Natural killer cell (primary cell): ENCODE measurements around the gene SEBOX. TPM values are rescaled to one million over a fixed set of nuclear protein-coding genes. Genes with fewer than 3 reads are reported as not detected.

Source experiments
- ATAC-seq, 3 donors: fragments of 150-1000 bp in 2 of 3; fragments of 200-7000 bp in 1 of 3; cut with Tn5 transposase; 1 replicate in 1 of 3; 2 replicates in 2 of 3; pipeline ENCODE4 v1.10.0; 2021; ENCODE audit warnings: mild to moderate bottlenecking in 2 of 3, moderate library complexity in 2 of 3
- DNase-seq, 2 donors: peaks; one replicate each; pipeline versions ENCODE4 v3.0.0 to v3.0.0-alpha.2; 2013 to 2021; ENCODE audit warnings: mixed read lengths in 1 of 2
- H3K27ac ChIP-seq: one replicate; pipeline ENCODE4 v1.5.1; 2013; ENCODE audit warnings: mild to moderate bottlenecking, low read length
- H3K27me3 ChIP-seq: one replicate; pipeline ENCODE4 v1.6.1; 2013; ENCODE audit warnings: low read length; ENCODE audit not compliant: control insufficient read depth, insufficient read depth
- H3K36me3 ChIP-seq: one replicate; pipeline ENCODE4 v1.6.1; 2013; ENCODE audit warnings: low read length; ENCODE audit not compliant: control insufficient read depth, insufficient read depth
- H3K4me1 ChIP-seq: one replicate; pipeline ENCODE4 v1.6.1; 2013; ENCODE audit warnings: low read length; ENCODE audit not compliant: control insufficient read depth, insufficient read depth
- H3K4me3 ChIP-seq: one replicate; pipeline ENCODE4 v1.5.1; 2013; ENCODE audit warnings: low read length
- H3K9me3 ChIP-seq: one replicate; pipeline ENCODE4 v1.6.1; 2013; ENCODE audit warnings: low read length; ENCODE audit not compliant: control insufficient read depth, insufficient read depth
- H3K27ac Mint-ChIP-seq, 2 donors: one replicate each; pipeline ENCODE4 v1.8.0; 2022; ENCODE audit warnings: mild to moderate bottlenecking in 2 of 2, mixed read lengths in 2 of 2, moderate library complexity in 1 of 2
- H3K27me3 Mint-ChIP-seq, 2 donors: one replicate each; pipeline ENCODE4 v1.8.0; 2022; ENCODE audit warnings: low read depth in 2 of 2, mixed read lengths in 2 of 2
- H3K36me3 Mint-ChIP-seq: one replicate; pipeline ENCODE4 v1.8.0; 2022; ENCODE audit warnings: mixed read lengths
- H3K4me1 Mint-ChIP-seq, 2 donors: one replicate each; pipeline ENCODE4 v1.8.0; 2022; ENCODE audit warnings: mixed read lengths in 2 of 2
- H3K4me3 Mint-ChIP-seq: one replicate; pipeline ENCODE4 v1.8.0; 2022; ENCODE audit warnings: mild to moderate bottlenecking, moderate library complexity, mixed read lengths
- H3K9me3 Mint-ChIP-seq, 2 donors: one replicate each; pipeline ENCODE4 v1.8.0; 2022; ENCODE audit warnings: mixed read lengths in 2 of 2
- CTCF ChIP-seq: fragments of 200-600 bp; IDR thresholded peaks from one replicate; pipeline ENCODE4 v1.8.0; 2022; ENCODE audit warnings: antibody characterized with exemption
- WGBS: methylation state at CpG from one replicate; pipeline ENCODE4 v1.1.7; 2013; ENCODE audit warnings: missing lambda C conversion rate; ENCODE audit not compliant: insufficient coverage; 5-methylcytosine and 5-hydroxymethylcytosine counted together
- intact Hi-C: fragments of 100-400 bp; cut with micrococcal nuclease; formaldehyde crosslinking; loops from one replicate; pipeline ENCODE4 v1.14.2; 2022
- total RNA-seq, 4 donors: library from RNA; stranded (reverse); fragments of 120-200 nt in 1 of 4; gene quantifications; one replicate each; pipeline versions ENCODE4 v1.2.3 to v1.2.4, GENCODE V29; 2013 to 2022

SEBOX gene
- total RNA-seq, 3 donors from 2014 or later (not counting 1 experiment from before 2014, with no cell fraction given), result not detected

GRCh38 chr17:28363186-28363585, 1.8 kb downstream of the SEBOX start:
- Mint-ChIP-seq H3K27ac (no peak overlapping the region), H3K27me3 (no peaks in the 10 kb centered on the region), H3K4me1 (peaks cover 2 to 3% of the 10 kb centered on the region in 2 donors), H3K36me3 (no peaks in the 10 kb centered on the region), H3K9me3 (no peaks in the 10 kb centered on the region), H3K4me3 (no peak overlapping the region)
- Histone ChIP-seq H3K4me1 (peaks cover 2% of the 10 kb centered on the region), H3K9me3 (no peaks in the 10 kb centered on the region), H3K36me3 (peaks cover 37% of the 10 kb centered on the region), H3K27me3 (no peaks in the 10 kb centered on the region), H3K27ac (no peak overlapping the region), H3K4me3 (no peak overlapping the region)
- intact Hi-C loops, result no loop called here
- TF ChIP-seq CTCF, result no peak
- 100% methylated on average over 5 of the region's 5 CpGs for WGBS
- no peak for DNase-seq
- ATAC-seq, result no peak

- no peaks in the 10 kb centered on the region for H3K27me3 Mint-ChIP-seq
- Histone ChIP-seq H3K4me3 (peak overlapping the region; percentile 61), H3K36me3 (peaks cover 45% of the 10 kb centered on the region), H3K27me3 (no peaks in the 10 kb centered on the region), H3K27ac (peak overlapping the region; percentile 78), H3K9me3 (no peaks in the 10 kb centered on the region), H3K4me1 (peaks cover 15% of the 10 kb centered on the region)
- H3K27ac Mint-ChIP-seq, result peak overlapping the region; percentile 94
- H3K36me3 Mint-ChIP-seq, result no peaks in the 10 kb centered on the region
- ATAC-seq (no peak), DNase-seq (no peak)
- H3K9me3 Mint-ChIP-seq, result no peaks in the 10 kb centered on the region
- WGBS, result 8% methylated on average over 4 of the region's 4 CpGs
- no peak for TF ChIP-seq CTCF
- peak overlapping the region; percentile 97 for H3K4me3 Mint-ChIP-seq
- H3K4me1 Mint-ChIP-seq, result peaks cover 24 to 26% of the 10 kb centered on the region in 2 donors
- intact Hi-C loops, result loop anchor here (1.0 kb wide), 2 partner anchors 23 to 39 kb away; partner anchors contain the start of genes IFT20, TMEM97 and TNFAIP1
Measured at GRCh38 chr17:28357901-28358197, 7.2 kb downstream of the SEBOX start.

- Mint-ChIP-seq H3K4me3 (peak within 1 kb of the TSS; percentile 97), H3K36me3 (no peaks in the 10 kb centered on the region), H3K27ac (peak within 1 kb of the TSS; percentile 94)
Measured at GRCh38 chr17:28357061-28357900, 7.7 kb downstream of the SEBOX start, which contains the start of gene POLDIP2. TSS of gene POLDIP2 (minus strand) at chr17:28357527. CDS start at chr17:28357448, 79 bp downstream.

More at GRCh38 chr17:28357061-28357900, 7.7 kb downstream of the SEBOX start, which contains the start of gene POLDIP2:
- Mint-ChIP-seq H3K27me3 (no peaks in the 10 kb centered on the region), H3K9me3 (no peaks in the 10 kb centered on the region), H3K4me1 (peaks cover 24 to 26% of the 10 kb centered on the region in 2 donors)
- no peaks in the 10 kb centered on the region for H3K27me3 ChIP-seq
- under 1% methylated on average over 80 of the region's 80 CpGs for WGBS
- peak; percentile 98 to 100 (median 98) for ATAC-seq
- peaks cover 46% of the 10 kb centered on the region for H3K36me3 ChIP-seq
- peak within 1 kb of the TSS; percentile 78 for H3K27ac ChIP-seq
- intact Hi-C loops, result loop anchor here (1.0 kb wide), 2 partner anchors 22 to 38 kb away; partner anchors contain the start of genes IFT20, TMEM97 and TNFAIP1
- peaks cover 15% of the 10 kb centered on the region for H3K4me1 ChIP-seq
- no peaks in the 10 kb centered on the region for H3K9me3 ChIP-seq
- peak; percentile 95 to 97 for DNase-seq
- H3K4me3 ChIP-seq, result peak within 1 kb of the TSS; percentile 76
- TF ChIP-seq CTCF, result no peak
